ENCODE results near the gene ABCA10.

DNA sequence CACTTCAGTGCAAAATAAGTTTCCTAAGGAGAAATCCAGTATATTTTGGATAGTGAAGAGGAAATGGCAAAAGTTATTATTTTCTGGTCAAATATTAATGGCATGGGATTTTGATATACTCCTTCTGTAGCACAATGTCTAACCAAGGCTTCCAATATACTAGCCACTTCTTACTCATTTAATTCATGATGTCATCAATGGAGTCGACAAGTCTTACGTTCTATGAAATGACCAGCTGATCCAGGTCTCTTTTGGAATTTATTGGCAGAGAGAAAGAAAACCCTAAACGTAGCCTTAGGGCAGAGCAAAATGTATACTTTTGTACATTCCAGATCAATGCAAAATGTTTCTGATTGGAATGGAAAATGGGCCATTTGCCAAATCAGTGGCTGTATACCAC lies 8.3 kb upstream of the ABCA10 start:
- no peak for TF ChIP-seq POLR2A (IDR thresholded peaks at IDR 0.05; ENCODE audit: low read depth)
- TF ChIP-seq EP300 (IDR thresholded peaks at IDR 0.05), result no peak
- TF ChIP-seq, protein P1, sequence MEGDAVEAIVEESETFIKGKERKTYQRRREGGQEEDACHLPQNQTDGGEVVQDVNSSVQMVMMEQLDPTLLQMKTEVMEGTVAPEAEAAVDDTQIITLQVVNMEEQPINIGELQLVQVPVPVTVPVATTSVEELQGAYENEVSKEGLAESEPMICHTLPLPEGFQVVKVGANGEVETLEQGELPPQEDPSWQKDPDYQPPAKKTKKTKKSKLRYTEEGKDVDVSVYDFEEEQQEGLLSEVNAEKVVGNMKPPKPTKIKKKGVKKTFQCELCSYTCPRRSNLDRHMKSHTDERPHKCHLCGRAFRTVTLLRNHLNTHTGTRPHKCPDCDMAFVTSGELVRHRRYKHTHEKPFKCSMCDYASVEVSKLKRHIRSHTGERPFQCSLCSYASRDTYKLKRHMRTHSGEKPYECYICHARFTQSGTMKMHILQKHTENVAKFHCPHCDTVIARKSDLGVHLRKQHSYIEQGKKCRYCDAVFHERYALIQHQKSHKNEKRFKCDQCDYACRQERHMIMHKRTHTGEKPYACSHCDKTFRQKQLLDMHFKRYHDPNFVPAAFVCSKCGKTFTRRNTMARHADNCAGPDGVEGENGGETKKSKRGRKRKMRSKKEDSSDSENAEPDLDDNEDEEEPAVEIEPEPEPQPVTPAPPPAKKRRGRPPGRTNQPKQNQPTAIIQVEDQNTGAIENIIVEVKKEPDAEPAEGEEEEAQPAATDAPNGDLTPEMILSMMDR (IDR thresholded peaks at IDR 0.05), result no peak
- no peak for TF ChIP-seq POLR2AphosphoS5 (IDR thresholded peaks at IDR 0.05)

Measured in esophagus muscularis mucosa (tissue), 4 donors.